Measurements from ENCODE around the gene DPY30.

GRCh38 chr2:31999438-31999837 lies 40.2 kb downstream of the DPY30 start:
- no peak for TF ChIP-seq RFX5 (IDR thresholded peaks at IDR 0.05; ENCODE audit: low read depth, low read length)
- no peak for TF ChIP-seq CTCF (conservative IDR thresholded peaks at IDR 0.05; ENCODE audit: low read depth, low read length)
- no peak for TF ChIP-seq RAD21 (IDR thresholded peaks at IDR 0.05; ENCODE audit: low read length)
- no peak for TF ChIP-seq FOS (IDR thresholded peaks at IDR 0.05; ENCODE audit: low read depth, low read length)
- no peak for TF ChIP-seq POLR2A (IDR thresholded peaks at IDR 0.05; ENCODE audit: low read depth, low read length)
